Activated CD8-positive, alpha-beta T cell treated with anti-CD3 and anti-CD28 coated beads, Interleukin-2, amount 10 ng/mL, durations not matched to agents 7 days and 5 days (primary cell): Measurements from ENCODE around the gene AGAP6. TPM values are rescaled to one million over a fixed set of nuclear protein-coding genes. Genes with fewer than 3 reads are reported as not detected.
"Not testable (repeated sequence)": the region's sequence is repeated elsewhere in the genome, so short reads cannot be mapped to it uniquely, and the experiment has no call there.

ENCODE experiments used
- ATAC-seq: fragments of 150-1000 bp; cut with Tn5 transposase; one replicate; pipeline ENCODE4 v1.10.0; 2021; ENCODE audit warnings: moderate library complexity
- CTCF ChIA-PET: fragments of 350-600 bp; sonication (Branson Sonifier 250); formaldehyde crosslinking; loops from one replicate; lab custom pipeline; 2021; ENCODE audit warnings: antibody characterized with exemption; lab: Charles Lee
- POLR2A ChIA-PET: fragments of 350-600 bp; sonication (Branson Sonifier 250); formaldehyde crosslinking; loops from one replicate; lab custom pipeline; 2021; ENCODE audit warnings: antibody characterized with exemption; lab: Charles Lee
- DNase-seq: peaks from one replicate; pipeline ENCODE4 v3.0.0-alpha.2; 2020
- H3K27ac Mint-ChIP-seq: one replicate; pipeline ENCODE4 v1.8.0; 2021; ENCODE audit warnings: mild to moderate bottlenecking, mixed read lengths
- H3K27me3 Mint-ChIP-seq: one replicate; pipeline ENCODE4 v1.8.0; 2021; ENCODE audit warnings: low read depth, mixed read lengths
- H3K36me3 Mint-ChIP-seq: one replicate; pipeline ENCODE4 v1.8.0; 2021; ENCODE audit warnings: low read depth, mixed read lengths
- H3K4me1 Mint-ChIP-seq: one replicate; pipeline ENCODE4 v1.8.0; 2021; ENCODE audit warnings: low read depth, mixed read lengths
- H3K4me3 Mint-ChIP-seq: one replicate; pipeline ENCODE4 v1.8.0; 2021; ENCODE audit warnings: mild to moderate bottlenecking, mixed read lengths
- H3K9me3 Mint-ChIP-seq: one replicate; pipeline ENCODE4 v1.8.0; 2022; ENCODE audit warnings: mixed read lengths; ENCODE audit not compliant: insufficient read depth
- total RNA-seq, 2 experiments: library from RNA; stranded (reverse); gene quantifications; one replicate each; pipeline ENCODE4 v1.2.3, GENCODE V29; 2021

Gene AGAP6
- 10 to 100 TPM; 14.1 to 16.7 TPM for total RNA-seq

DNA sequence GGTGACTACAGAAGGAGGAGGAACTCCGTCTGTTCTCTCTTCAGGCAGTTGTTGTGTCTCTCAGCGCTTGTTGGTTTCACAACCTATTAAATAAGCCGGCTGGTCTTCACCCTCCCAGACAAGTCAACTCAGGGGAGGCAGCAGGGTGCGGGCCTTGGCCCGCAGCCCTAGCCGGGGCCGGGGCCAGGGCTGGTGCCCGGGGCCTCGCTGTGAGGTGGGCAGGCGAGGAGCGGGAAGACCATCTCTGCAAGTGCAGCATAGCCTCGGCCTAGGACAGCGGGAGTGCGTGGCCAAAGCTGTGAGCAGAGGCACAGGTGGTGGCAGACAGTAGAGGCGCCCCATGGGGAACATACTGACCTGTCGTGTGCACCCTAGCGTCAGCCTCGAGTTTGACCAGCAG, at the start of gene AGAP6:
TSS of gene AGAP6 (plus strand) at position 31 of the 400 bp plus-strand sequence. CDS start at position 341, 310 bp downstream.
- H3K27me3 Mint-ChIP-seq, ATAC-seq, H3K27ac Mint-ChIP-seq, H3K4me1 Mint-ChIP-seq, H3K4me3 Mint-ChIP-seq, H3K36me3 Mint-ChIP-seq, CTCF ChIA-PET, DNase-seq, H3K9me3 Mint-ChIP-seq, POLR2A ChIA-PET: not testable (repeated sequence)

DNA sequence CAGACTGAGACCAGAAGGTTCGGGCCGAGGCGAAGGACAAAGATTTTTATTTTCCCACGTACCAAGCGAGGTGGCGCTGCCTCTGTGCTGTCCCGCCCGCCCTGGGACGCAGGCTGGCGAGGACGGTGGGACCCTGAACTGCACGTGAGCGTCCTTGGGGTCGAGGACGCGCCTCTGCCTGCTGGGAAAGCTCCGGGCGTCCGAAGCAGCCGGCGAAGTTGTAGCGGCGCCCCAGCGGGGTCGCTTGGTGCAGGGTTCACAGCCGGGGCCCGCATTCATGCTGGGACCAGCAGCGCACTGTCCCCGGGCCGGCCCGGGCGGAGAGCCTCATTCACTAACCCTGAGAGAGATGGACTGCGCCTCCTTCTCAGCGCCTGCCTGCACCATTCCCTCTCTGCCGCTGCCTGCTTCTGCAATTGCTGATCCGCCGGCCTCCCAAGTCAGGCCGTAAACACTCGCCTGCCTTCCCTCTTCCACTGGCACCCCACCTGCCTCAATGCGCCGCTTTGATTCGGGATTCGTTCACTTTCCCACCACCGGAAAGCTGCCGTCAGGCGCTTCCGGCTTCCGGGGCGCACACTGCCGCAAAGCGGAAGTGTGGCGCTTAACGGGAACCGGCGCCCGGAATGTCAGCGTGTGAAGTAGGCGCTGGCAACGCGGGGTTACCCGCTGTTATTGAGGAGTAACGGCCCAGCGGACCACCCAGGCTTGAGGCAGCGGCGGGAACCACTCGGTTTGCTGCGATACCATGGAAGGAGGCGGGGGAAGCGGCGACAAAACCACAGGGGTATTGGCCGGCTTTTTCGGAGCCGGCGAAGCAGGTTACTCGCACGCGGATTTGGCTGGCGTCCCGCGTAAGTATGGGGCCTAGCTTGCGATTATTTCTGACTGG, 46.5 kb upstream of the AGAP6 start, which contains the start of the genes PARG and TIMM23B:
TSS of gene PARG (minus strand) at position 581 of the 892 bp plus-strand sequence. CDS start at position 279, 302 bp downstream.
TSS of gene TIMM23B (plus strand) at position 607 of the 892 bp plus-strand sequence. CDS start at position 749, 142 bp downstream.
- CTCF ChIA-PET: not testable (repeated sequence)

DNA sequence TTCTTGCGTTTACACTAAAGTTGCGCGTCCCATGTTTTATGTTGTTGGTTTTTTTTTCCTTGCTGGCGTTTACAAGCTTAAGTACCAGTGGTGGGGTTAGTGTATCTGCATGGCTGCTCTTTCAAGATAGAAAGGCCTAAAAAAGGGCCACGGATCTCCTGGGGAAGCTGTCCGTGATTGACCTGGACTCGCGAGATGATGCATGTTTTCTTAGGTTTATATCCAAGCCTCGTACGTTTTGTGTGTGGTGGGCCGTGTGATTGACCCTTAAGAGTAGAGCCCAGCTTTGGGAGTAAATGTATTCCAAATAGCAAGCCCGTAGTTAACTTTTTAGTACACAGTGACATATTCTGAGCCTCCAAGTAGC, 45.9 kb upstream of the AGAP6 start:
- Mint-ChIP-seq H3K4me3 (peak overlapping the region; percentile 99), H3K36me3 (peaks cover 14% of the 10 kb centered on the region), H3K27ac (peak overlapping the region; percentile 94), H3K4me1 (peaks cover 26% of the 10 kb centered on the region)
- POLR2A ChIA-PET: interaction anchor here (0.6 kb wide), 1 partner anchor 501 kb away, joined by 3 read pairs; no protein-coding TSS in a partner anchor
- ATAC-seq: peak; percentile 27
- CTCF ChIA-PET, H3K27me3 Mint-ChIP-seq, H3K9me3 Mint-ChIP-seq, DNase-seq: not testable (repeated sequence)

More for the DNA sequence above, 46.5 kb upstream of the AGAP6 start, which contains the start of the genes PARG and TIMM23B:
- ATAC-seq (peak; percentile 87), DNase-seq (peak; percentile 81)
- H3K9me3 Mint-ChIP-seq, H3K27me3 Mint-ChIP-seq: not testable (repeated sequence)
- H3K4me1 Mint-ChIP-seq: peaks cover 26% of the 10 kb centered on the region
- H3K4me3 Mint-ChIP-seq: peak within 1 kb of the TSS; percentile 99
- H3K36me3 Mint-ChIP-seq: peaks cover 10% of the 10 kb centered on the region
- POLR2A ChIA-PET: interaction anchor here (0.6 kb wide), 1 partner anchor 501 kb away, joined by 3 read pairs; no protein-coding TSS in a partner anchor
- H3K27ac Mint-ChIP-seq: peak within 1 kb of the TSS; percentile 94

DNA sequence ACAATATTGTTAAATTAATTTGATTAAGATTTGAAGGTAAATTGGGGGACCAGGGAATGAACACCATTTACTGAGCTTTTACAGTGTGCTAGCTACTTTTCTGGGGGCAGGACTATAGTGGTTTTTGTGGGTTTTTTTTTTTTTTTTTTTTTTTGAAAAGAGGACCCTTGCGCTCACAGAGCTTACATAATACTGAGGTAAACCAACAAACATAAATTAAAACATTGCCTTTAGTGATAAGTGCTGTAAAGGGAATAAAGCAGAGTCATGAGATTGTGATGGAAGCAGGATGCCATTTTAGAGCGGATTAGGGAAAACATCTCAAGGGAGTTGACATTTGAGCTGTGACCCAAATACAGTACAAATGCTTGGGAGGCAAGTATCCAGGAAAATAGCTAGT, 44.6 kb upstream of the AGAP6 start:
- peaks cover 26% of the 10 kb centered on the region for H3K4me1 Mint-ChIP-seq
- H3K9me3 Mint-ChIP-seq, H3K4me3 Mint-ChIP-seq, DNase-seq, H3K27ac Mint-ChIP-seq, H3K27me3 Mint-ChIP-seq, ATAC-seq, POLR2A ChIA-PET: not testable (repeated sequence)
- CTCF ChIA-PET: interaction anchor here (0.8 kb wide), 1 partner anchor 349 kb away, joined by 3 read pairs; no protein-coding TSS in a partner anchor
- H3K36me3 Mint-ChIP-seq: peaks cover 17% of the 10 kb centered on the region

DNA sequence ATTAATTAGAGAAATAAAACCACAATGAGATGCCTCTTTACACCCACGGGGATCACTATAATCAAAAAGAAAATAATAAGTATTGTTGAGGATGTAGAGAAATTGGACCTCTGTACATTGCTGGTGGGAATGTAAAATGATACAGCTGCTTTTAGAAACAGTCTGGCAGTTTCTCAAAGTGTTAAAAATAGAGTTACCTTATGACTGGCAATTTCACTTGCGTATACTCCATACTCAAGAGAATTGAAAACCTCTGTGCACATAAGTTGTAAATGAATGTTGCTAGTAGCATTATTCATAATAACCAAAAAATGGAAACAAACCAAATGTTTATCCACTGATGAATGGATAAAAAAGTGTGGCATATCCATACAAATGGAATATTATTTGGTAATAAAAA, 40.1 kb upstream of the AGAP6 start:
- CTCF ChIA-PET, H3K27ac Mint-ChIP-seq, POLR2A ChIA-PET, H3K4me3 Mint-ChIP-seq, H3K27me3 Mint-ChIP-seq, DNase-seq, ATAC-seq, H3K9me3 Mint-ChIP-seq: not testable (repeated sequence)
- Mint-ChIP-seq H3K4me1 (peaks cover 12% of the 10 kb centered on the region), H3K36me3 (peaks cover 16% of the 10 kb centered on the region)

DNA sequence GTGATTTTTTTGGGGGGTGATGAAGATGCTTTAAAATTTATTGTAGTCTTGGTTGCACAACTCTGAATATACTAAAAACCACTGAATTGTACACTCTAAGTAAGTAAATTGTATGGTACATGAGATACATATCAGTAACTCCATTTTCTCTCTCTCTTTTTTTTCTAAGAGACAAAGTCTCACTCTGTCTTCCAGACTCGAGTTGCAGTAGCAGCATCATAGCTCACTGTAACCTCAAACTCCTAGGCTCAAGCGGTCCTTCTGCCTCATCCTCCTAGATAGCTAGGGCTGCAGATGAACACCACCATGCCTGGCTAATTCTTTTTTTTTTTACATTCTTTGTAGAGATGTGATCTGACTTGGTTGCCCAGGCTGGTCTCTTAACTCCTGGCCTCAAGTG, 39.5 kb upstream of the AGAP6 start:
- ATAC-seq, DNase-seq, H3K4me3 Mint-ChIP-seq, H3K27ac Mint-ChIP-seq, H3K4me1 Mint-ChIP-seq, H3K9me3 Mint-ChIP-seq, H3K27me3 Mint-ChIP-seq, CTCF ChIA-PET, POLR2A ChIA-PET: not testable (repeated sequence)
- peaks cover 17% of the 10 kb centered on the region for H3K36me3 Mint-ChIP-seq

DNA sequence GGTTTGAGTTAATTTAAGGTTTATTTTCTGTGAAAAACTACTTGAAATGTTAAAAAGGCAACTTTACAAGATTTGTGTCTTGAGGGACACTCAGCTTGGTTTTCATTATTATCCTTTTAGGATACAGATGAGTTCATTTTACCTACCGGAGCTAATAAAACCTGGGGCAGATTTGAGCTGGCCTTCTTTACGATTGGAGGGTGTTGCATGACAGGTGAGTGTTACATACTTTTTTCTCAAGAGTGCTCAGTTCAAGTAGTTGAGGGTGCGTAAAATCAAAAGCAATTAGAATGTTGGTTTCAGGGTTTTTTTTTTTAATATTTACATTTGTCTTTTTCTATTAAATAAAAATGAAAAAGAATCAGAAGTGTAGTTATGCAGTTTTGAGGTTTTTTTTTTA, 36.2 kb upstream of the AGAP6 start:
- H3K4me3 Mint-ChIP-seq, DNase-seq, ATAC-seq, H3K9me3 Mint-ChIP-seq, POLR2A ChIA-PET, H3K27me3 Mint-ChIP-seq, CTCF ChIA-PET, H3K4me1 Mint-ChIP-seq, H3K27ac Mint-ChIP-seq: not testable (repeated sequence)
- peaks cover 20% of the 10 kb centered on the region for H3K36me3 Mint-ChIP-seq

DNA sequence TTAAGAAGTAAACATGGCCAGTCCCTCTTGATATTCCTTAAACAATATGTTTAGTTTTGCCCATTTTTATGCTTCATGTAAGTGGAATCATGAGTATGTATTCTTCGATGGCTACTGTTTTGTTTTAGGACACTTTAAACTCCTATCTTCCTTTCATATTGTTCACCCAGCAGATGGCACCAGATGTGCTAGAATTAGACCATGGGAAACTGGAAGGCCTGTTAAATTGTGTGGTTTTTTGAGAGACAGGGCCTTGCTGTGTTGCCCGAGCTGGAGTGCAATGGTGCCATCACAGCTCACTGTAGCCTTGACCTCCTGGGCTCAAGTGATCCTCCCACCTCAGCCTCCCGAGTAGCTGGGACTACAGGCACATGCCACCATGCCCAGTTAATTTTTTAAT, 35.1 kb upstream of the AGAP6 start:
- H3K4me3 Mint-ChIP-seq, ATAC-seq, POLR2A ChIA-PET: not testable (repeated sequence)

DNA sequence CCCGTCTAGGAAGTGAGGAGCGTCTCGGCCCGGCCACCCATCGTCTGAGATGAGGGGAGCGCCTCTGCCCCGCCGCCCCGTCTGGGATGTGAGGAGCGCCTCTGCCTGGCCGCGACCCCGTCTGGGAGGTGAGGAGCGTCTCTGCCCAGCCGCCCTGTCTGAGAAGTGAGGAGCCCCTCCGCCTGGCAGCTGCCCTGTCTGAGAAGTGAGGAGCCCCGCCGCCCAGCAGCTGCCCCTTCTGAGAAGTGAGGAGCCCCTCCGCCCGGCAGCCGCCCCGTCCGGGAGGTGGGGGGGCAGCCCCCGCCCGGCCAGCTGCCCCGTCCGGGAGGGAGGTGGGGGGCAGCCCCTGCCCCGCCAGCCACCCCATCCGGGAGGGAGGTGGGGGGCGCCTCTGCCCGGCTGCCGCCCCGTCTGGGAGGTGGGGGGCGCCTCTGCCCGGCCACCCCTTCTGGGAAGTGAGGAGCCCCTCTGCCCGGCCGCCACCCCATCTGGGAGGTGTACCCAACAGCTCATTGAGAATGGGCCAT, 17.8 kb upstream of the AGAP6 start:
- POLR2A ChIA-PET, H3K4me3 Mint-ChIP-seq, ATAC-seq, CTCF ChIA-PET, H3K4me1 Mint-ChIP-seq, DNase-seq, H3K27ac Mint-ChIP-seq, H3K27me3 Mint-ChIP-seq, H3K9me3 Mint-ChIP-seq: not testable (repeated sequence)
- H3K36me3 Mint-ChIP-seq: peaks cover 12% of the 10 kb centered on the region

More for the DNA sequence above, 35.1 kb upstream of the AGAP6 start:
- H3K27me3 Mint-ChIP-seq, H3K27ac Mint-ChIP-seq, DNase-seq, CTCF ChIA-PET, H3K9me3 Mint-ChIP-seq, H3K4me1 Mint-ChIP-seq: not testable (repeated sequence)
- peaks cover 20% of the 10 kb centered on the region for H3K36me3 Mint-ChIP-seq

DNA sequence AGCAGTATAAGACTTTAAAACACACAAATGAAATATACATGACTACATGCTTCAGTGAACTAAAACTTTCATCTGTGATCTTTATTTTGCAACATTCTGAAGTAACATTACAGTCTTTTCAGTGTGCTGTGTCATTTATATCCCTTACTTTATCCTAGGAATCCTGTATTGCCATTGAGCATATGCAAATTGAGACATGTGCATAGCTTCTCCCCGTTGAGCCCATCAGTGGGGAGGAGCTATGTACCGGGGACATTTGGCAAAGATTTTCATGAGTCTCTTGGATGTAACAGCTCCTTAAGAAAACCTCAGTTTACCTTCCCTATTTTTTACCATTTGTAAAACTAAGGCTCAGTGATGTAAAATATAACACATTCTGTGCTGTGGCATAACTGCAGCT, 16.7 kb upstream of the AGAP6 start:
- DNase-seq, CTCF ChIA-PET, H3K4me3 Mint-ChIP-seq, H3K27me3 Mint-ChIP-seq, H3K4me1 Mint-ChIP-seq, POLR2A ChIA-PET, ATAC-seq, H3K9me3 Mint-ChIP-seq, H3K27ac Mint-ChIP-seq, H3K36me3 Mint-ChIP-seq: not testable (repeated sequence)

DNA sequence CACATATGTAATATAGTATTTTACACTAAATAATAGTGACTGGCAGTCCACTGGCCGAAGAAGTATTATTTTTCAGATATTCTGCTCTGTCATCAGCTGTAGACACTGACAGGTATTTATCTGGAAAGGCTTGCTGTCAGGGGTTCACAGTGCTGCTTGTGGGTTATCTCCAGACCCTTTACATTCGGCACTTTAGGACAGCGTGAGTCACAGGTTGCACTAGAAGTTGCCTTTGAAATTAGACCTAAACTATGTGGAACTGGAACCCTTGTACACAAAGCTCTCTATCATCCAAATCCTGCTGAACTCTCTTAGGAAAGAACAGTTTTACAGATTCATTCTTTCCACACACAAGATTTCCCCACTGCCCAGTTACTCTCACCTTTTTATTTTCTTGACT, 16.1 kb upstream of the AGAP6 start:
- ATAC-seq, DNase-seq, H3K36me3 Mint-ChIP-seq, CTCF ChIA-PET, POLR2A ChIA-PET, H3K4me1 Mint-ChIP-seq, H3K27me3 Mint-ChIP-seq, H3K9me3 Mint-ChIP-seq, H3K27ac Mint-ChIP-seq, H3K4me3 Mint-ChIP-seq: not testable (repeated sequence)

DNA sequence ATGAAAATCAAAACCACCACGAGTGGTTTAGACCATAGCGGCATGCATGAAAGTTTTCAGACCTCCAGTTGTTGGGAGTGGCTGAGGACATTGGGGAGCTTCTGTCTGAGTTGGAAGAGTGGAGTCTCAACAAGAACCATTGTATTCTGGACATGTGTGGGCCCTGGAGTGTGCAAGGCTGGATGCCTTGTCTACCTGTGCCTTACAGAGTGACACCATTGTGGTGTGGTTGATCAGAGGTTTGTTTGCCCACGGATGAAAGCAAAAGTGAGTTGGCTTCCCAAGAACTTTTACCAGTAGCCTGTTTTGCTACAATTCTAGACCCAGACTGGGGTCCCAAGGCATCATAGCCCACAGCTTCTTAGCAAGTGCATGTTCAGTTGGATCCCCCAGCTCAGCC, 10.4 kb upstream of the AGAP6 start:
- CTCF ChIA-PET, H3K9me3 Mint-ChIP-seq, H3K27ac Mint-ChIP-seq, POLR2A ChIA-PET, H3K27me3 Mint-ChIP-seq, ATAC-seq, H3K4me3 Mint-ChIP-seq, DNase-seq, H3K4me1 Mint-ChIP-seq: not testable (repeated sequence)
- H3K36me3 Mint-ChIP-seq: peaks cover 11% of the 10 kb centered on the region
